T1000 (cell line): ENCODE results near the gene FGGY.

Source experiments
- DNase-seq: peaks from one replicate; lab custom pipeline; 2025; ENCODE audit warnings: mixed read lengths; lab: John Stamatoyannopoulos, UW

The FGGY gene

GRCh38 chr1:59388191-59388590 is 91.3 kb downstream of the FGGY start:
- DNase-seq = no peak

GRCh38 chr1:59389847-59390246 is 93.0 kb downstream of the FGGY start:
- no peak for DNase-seq

- no peak for DNase-seq
Observed at GRCh38 chr1:59390307-59390706, 93.4 kb downstream of the FGGY start.

GRCh38 chr1:59391212-59392179 is 94.6 kb downstream of the FGGY start:
- DNase-seq = no peak

GRCh38 chr1:59393211-59394180 is 96.6 kb downstream of the FGGY start:
- DNase-seq = no peak

- DNase-seq = no peak
Observed at GRCh38 chr1:59394706-59395425, 98.0 kb downstream of the FGGY start.

- no peak for DNase-seq
Observed at GRCh38 chr1:59396387-59396786, 99.5 kb downstream of the FGGY start.

- no peak for DNase-seq
Observed at GRCh38 chr1:59397139-59397858, 100.4 kb downstream of the FGGY start.

- no peak for DNase-seq
Observed at GRCh38 chr1:59399642-59400041, 102.7 kb downstream of the FGGY start.

- no peak for DNase-seq
Observed at GRCh38 chr1:59401581-59401980, 104.7 kb downstream of the FGGY start.

GRCh38 chr1:59404796-59405195 is 107.9 kb downstream of the FGGY start:
- DNase-seq = no peak

GRCh38 chr1:59406437-59407164 is 109.7 kb downstream of the FGGY start:
- DNase-seq = no peak

- no peak for DNase-seq
Observed at GRCh38 chr1:59408608-59409240, 111.8 kb downstream of the FGGY start.

GRCh38 chr1:59409549-59409948 is 112.7 kb downstream of the FGGY start:
- no peak for DNase-seq

GRCh38 chr1:59409986-59410385 is 113.1 kb downstream of the FGGY start:
- no peak for DNase-seq

GRCh38 chr1:59410457-59410856 is 113.6 kb downstream of the FGGY start:
- no peak for DNase-seq

- no peak for DNase-seq
Observed at GRCh38 chr1:59411147-59411546, 114.3 kb downstream of the FGGY start.

- no peak for DNase-seq
Observed at GRCh38 chr1:59412718-59413326, 115.9 kb downstream of the FGGY start.

GRCh38 chr1:59413327-59413720 is 116.4 kb downstream of the FGGY start:
- DNase-seq = no peak
